WI38 (cell line): ENCODE results near the gene GPR68.

Experiments used
- H3K4me3 ChIP-seq: 2 replicates; pipeline ENCODE4 v1.5.1; 2011; ENCODE audit warnings: low read depth, mild to moderate bottlenecking, control low read depth, low read length
- CTCF ChIP-seq: IDR thresholded peaks from 2 replicates; pipeline ENCODE4 v1.5.1; 2012; ENCODE audit warnings: low read depth, mild to moderate bottlenecking, control low read depth, low read length

GPR68 gene

DNA sequence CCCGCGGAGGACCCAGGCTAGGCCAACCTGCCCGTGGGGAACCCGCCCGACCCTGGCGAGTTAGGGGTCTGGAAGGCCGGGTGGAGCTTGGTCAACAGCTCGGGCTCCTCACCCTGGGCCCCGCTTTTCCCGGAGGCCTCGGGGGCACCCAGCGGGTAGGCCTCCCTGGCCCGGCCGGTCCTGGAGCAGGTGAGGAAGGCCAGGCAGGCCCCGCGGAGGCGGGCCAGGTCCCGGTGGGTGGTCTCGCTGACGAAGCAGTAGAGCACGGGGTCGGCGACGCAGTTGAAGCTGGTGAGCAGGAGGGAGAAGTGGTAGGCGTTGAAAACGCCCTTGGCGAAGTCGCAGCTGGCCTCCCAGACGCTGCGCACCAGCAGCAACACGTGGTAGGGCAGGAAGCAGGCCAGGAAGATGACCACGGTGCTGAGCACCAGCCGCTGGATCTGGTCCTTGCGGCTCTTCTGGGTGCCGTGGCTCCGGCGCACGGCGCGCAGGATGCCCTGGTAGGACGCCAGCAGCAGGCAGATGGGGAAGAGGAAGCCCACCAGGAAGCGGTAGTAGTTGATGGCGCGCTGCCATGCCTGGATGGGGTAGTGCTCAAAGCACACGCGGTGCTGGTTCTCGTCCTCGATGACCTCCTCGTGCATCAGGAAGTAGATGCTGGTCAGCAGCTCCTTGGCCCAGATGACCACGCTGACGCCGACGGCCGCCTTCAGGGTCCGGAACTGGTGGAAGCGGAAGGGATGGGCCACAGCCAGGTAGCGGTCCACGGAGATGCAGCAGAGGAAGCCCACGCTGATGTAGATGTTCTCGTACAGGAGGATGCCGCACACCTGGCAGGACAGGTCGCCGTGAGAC lies 10.3 kb downstream of the GPR68 start:
- TF ChIP-seq CTCF = no peak

GRCh38 chr14:91232603-91233002 lies 11.9 kb downstream of the GPR68 start:
- H3K4me3 ChIP-seq = no peak overlapping the region
- no peak for TF ChIP-seq CTCF

More for the DNA sequence above, 10.3 kb downstream of the GPR68 start:
- H3K4me3 ChIP-seq = no peak overlapping the region

- no peak for TF ChIP-seq CTCF
- H3K4me3 ChIP-seq = no peak overlapping the region
Observed at GRCh38 chr14:91232052-91232451, 12.5 kb downstream of the GPR68 start.

DNA sequence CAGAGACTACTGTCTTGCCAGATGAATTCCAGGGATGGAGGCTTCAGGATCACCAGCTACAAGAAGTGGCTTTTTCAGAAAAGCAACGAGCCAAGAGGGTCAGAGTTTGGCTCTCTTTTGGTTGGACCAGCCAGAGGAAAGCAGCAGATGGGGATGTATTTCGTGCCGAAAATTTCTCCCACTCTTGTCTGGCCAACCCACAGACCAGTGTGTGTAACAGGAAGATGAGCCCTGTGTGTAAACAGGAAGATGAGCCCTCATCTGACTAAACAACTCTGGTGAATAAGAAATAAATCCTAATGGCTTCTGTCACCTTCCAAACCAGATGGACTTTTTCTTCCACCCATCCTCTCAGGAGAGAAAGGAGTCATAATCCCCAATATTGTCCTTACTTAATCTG lies 13.1 kb downstream of the GPR68 start:
- no peak for TF ChIP-seq CTCF
- no peak overlapping the region for H3K4me3 ChIP-seq

- peak overlapping the region; percentile 0; the same call in 1 of the 2 replicates for H3K4me3 ChIP-seq
- no peak for TF ChIP-seq CTCF
Observed at GRCh38 chr14:91230397-91231035, 14.0 kb downstream of the GPR68 start.

- no peak overlapping the region for H3K4me3 ChIP-seq
- TF ChIP-seq CTCF = no peak
Observed at GRCh38 chr14:91229743-91230200, 14.7 kb downstream of the GPR68 start.

- no peak for TF ChIP-seq CTCF
- no peak overlapping the region for H3K4me3 ChIP-seq
Observed at GRCh38 chr14:91229005-91229382, 15.5 kb downstream of the GPR68 start.
